HTR-8/SVneo (cell line): ENCODE results near the gene SCAMP4.

Experiments used
- DNase-seq: peaks from one replicate; pipeline ENCODE4 v3.0.0; 2011; ENCODE audit warnings: low spot score, mixed read lengths; ENCODE audit not compliant: insufficient read length
- FAIRE-seq: peaks from 2 replicates; lab custom pipeline; 2011; peaks lifted over from hg19 to GRCh38; lab: Jason Lieb, UNC

Gene SCAMP4

GRCh38 chr19:1970806-1971502, 65.8 kb downstream of the SCAMP4 start:
- DNase-seq = no peak
- no peak for FAIRE-seq

GRCh38 chr19:1974381-1975161, 69.4 kb downstream of the SCAMP4 start:
- FAIRE-seq (no peak), DNase-seq (no peak)

- FAIRE-seq (no peak), DNase-seq (no peak)
Measured at GRCh38 chr19:1975162-1975480, 69.9 kb downstream of the SCAMP4 start.
